Heart left ventricle (tissue), 16 donors: Measurements from ENCODE around the gene KCNMA1. TPM values are rescaled to one million over a fixed set of nuclear protein-coding genes. Genes with fewer than 3 reads are reported as not detected.

Source experiments
- ATAC-seq, 4 donors: fragments of 200-7000 bp; cut with Tn5 transposase; one replicate each; pipeline ENCODE4 v1.9.1; 2020 to 2022; ENCODE audit warnings: moderate library complexity in 4 of 4, mild to moderate bottlenecking in 3 of 4, moderate number of reproducible peaks in 1 of 4
- DNase-seq, 5 donors: peaks; one replicate each; pipeline ENCODE4 v3.0.0-alpha.2; 2020
- H3K27ac ChIP-seq, 12 donors: fragments of 200-600 bp; sonication (generic) in 4 of 12; one replicate each; pipeline versions ENCODE4 v1.5.0 to v1.8.0; 2016 to 2022; ENCODE audit warnings: mild to moderate bottlenecking in 2 of 12
- H3K27me3 ChIP-seq, 9 donors: fragments of 200-600 bp; sonication (generic) in 2 of 9; one replicate each; pipeline versions ENCODE4 v1.5.1 to v1.8.0; 2016 to 2022; ENCODE audit warnings: mild to moderate bottlenecking in 3 of 9
- H3K36me3 ChIP-seq, 9 donors: fragments of 200-600 bp; sonication (generic) in 2 of 9; one replicate each; pipeline versions ENCODE4 v1.5.0 to v1.8.0; 2018 to 2022; ENCODE audit warnings: mild to moderate bottlenecking in 2 of 9
- H3K4me1 ChIP-seq, 12 donors: fragments of 200-600 bp; sonication (generic) in 4 of 12; one replicate each; pipeline versions ENCODE4 v1.5.0 to v1.8.0; 2016 to 2022; ENCODE audit warnings: mild to moderate bottlenecking in 3 of 12
- H3K4me3 ChIP-seq, 12 donors: fragments of 200-600 bp; sonication (generic) in 4 of 12; one replicate each; pipeline versions ENCODE4 v1.5.0 to v1.8.0; 2017 to 2022; ENCODE audit warnings: mild to moderate bottlenecking in 9 of 12, moderate library complexity in 4 of 12
- H3K9me3 ChIP-seq, 12 donors: fragments of 200-600 bp; sonication (generic) in 4 of 12; one replicate each; pipeline versions ENCODE4 v1.5.0 to v1.8.0; 2016 to 2022; ENCODE audit warnings: mild to moderate bottlenecking in 1 of 12
- CTCF ChIP-seq, 12 donors: fragments of 200-600 bp; sonication (generic) in 4 of 12; IDR thresholded peaks; one replicate each; pipeline versions ENCODE4 v1.5.0 to v1.8.0; 2018 to 2022; ENCODE audit warnings: antibody characterized with exemption in 12 of 12, mild to moderate bottlenecking in 5 of 12
- POLR2A ChIP-seq, 2 donors: fragments of 450-650 bp; IDR thresholded peaks; one replicate each; pipeline ENCODE4 v1.6.1; 2017; ENCODE audit warnings: antibody characterized with exemption in 2 of 2, mild to moderate bottlenecking in 2 of 2, moderate library complexity in 2 of 2
- WGBS, 4 donors: extraction: QIAGEN DNeasy Blood & Tissue Kit in 2 of 4; methylation state at CpG; one replicate each; pipeline versions ENCODE4 v1.1.5 to v1.1.7; 2013 to 2018; 5-methylcytosine and 5-hydroxymethylcytosine counted together
- intact Hi-C, 10 donors: fragments of 100-400 bp; cut with DNase I; formaldehyde crosslinking; loops; one replicate each; pipeline versions ENCODE4 v1.11.1 to v1.14.2; 2022
- polyA plus RNA-seq, 2 donors: library from polyadenylated mRNA; stranded (reverse); fragments of 200-250 nt; gene quantifications; one replicate each; pipeline ENCODE4 v1.2.3, GENCODE V29; 2013
- total RNA-seq, 9 donors: library from RNA; depleted of rRNA in 2 of 9; stranded (reverse); fragments of >200 nt in 2 of 9; fragmentation: NEBNext Ultra II Directional in 3 of 9; extraction: Animal tissue kit (Norgen Biotek cat#: 25700) in 3 of 9; gene quantifications; one replicate each; pipeline versions ENCODE4 v1.1.0 to v1.2.4, GENCODE V29; 2016 to 2023
- donor health status: ischemic (EF 13 %, LVEDD 7.1; RV severe dilation, severe dysfunction).
- donor health status: healthy with polysubstance abuse.
- donor health status: DM: no; HTN: yes; CAD: no.
- donor health status: DM: no; HTN: no; CAD: no.
- donor health status: ischemic (EF 25% LVEDD 6.9; RV normal size, moderate dysfunction).
- donor health status: ischemic (EF 25% LVEDD 5.7; RV mildly dilated, moderate dysfunction).
- donor health status: healthy.
- donor health status: DM: yes; HTN: yes; CAD: no.
- donor health status: ischemic (EF 35%, LVEDD 5.7; RV mildly dilated, moderate dysfunction).
- donor health status: nonischemic (EF 11% LVEDD 7.7; RV severe dilation, severe dysfunction).
- donor health status: DM: yes; HTN: yes; CAD: no.
- donor health status: PGD.
- donor health status: ischemic (EF 29% LVEDD 5.4; RV normal size, mild dysfunction).
- donor health status: nonischemic (EF 23%, LVEDD 6.1; RV moderate dilation, normal function).

The KCNMA1 gene
- total and polyA plus RNA-seq, 11 donors: 0.39 to 8.7 (median 1.7) TPM

GRCh38 chr10:77151408-77151807 lies 486.2 kb downstream of the KCNMA1 start:
- ATAC-seq (no peak), DNase-seq (no peak)
- Histone ChIP-seq H3K9me3 (no peaks in the 10 kb centered on the region), H3K4me1 (peaks cover 0 to 4% (median 0%) of the 10 kb centered on the region in 12 donors), H3K4me3 (no peak overlapping the region), H3K27ac (no peak overlapping the region), H3K36me3 (no peaks in the 10 kb centered on the region), H3K27me3 (peaks cover 0 to 5% (median 0%) of the 10 kb centered on the region in 9 donors)
- TF ChIP-seq CTCF (IDR thresholded peaks at IDR 0.05): no peak
- TF ChIP-seq POLR2A (IDR thresholded peaks at IDR 0.05): no peak
- 86 to 100% (median 92%) methylated on average over 1 of the region's 1 CpG for WGBS, 4 donors
- intact Hi-C loops: no loop called here

- WGBS, 4 donors: 62 to 86% (median 77%) methylated on average over 2 of the region's 2 CpGs
- peaks cover 0 to 5% (median 0%) of the 10 kb centered on the region in 9 donors for H3K27me3 ChIP-seq
These were observed 487.9 kb downstream of the KCNMA1 start for GRCh38 chr10:77149706-77150105.

GRCh38 chr10:77149001-77149400 lies 488.6 kb downstream of the KCNMA1 start:
- ATAC-seq: no peak

More at GRCh38 chr10:77149706-77150105, 487.9 kb downstream of the KCNMA1 start:
- no peaks in the 10 kb centered on the region for H3K4me1 ChIP-seq
- intact Hi-C loops: no loop called here
- no peak overlapping the region for H3K4me3 ChIP-seq
- ATAC-seq: no peak
- no peak for TF ChIP-seq POLR2A (IDR thresholded peaks at IDR 0.05)
- TF ChIP-seq CTCF (IDR thresholded peaks at IDR 0.05): no peak
- no peak overlapping the region for H3K27ac ChIP-seq
- DNase-seq: no peak
- H3K36me3 ChIP-seq: no peaks in the 10 kb centered on the region
- H3K9me3 ChIP-seq: no peaks in the 10 kb centered on the region

GRCh38 chr10:77147871-77148270 lies 489.7 kb downstream of the KCNMA1 start:
- intact Hi-C loops: no loop called here
- Histone ChIP-seq H3K4me1 (no peaks in the 10 kb centered on the region), H3K27ac (no peak overlapping the region), H3K9me3 (no peaks in the 10 kb centered on the region), H3K36me3 (no peaks in the 10 kb centered on the region), H3K4me3 (no peak overlapping the region), H3K27me3 (peaks cover 0 to 5% (median 0%) of the 10 kb centered on the region in 9 donors)
- DNase-seq (no peak), ATAC-seq (no peak)
- WGBS, 4 donors: 88 to 100% (median 94%) methylated on average over 1 of the region's 1 CpG
- TF ChIP-seq CTCF (IDR thresholded peaks at IDR 0.05) (no peak), POLR2A (IDR thresholded peaks at IDR 0.05) (no peak)

More at GRCh38 chr10:77149001-77149400, 488.6 kb downstream of the KCNMA1 start:
- WGBS, 4 donors: 83 to 87% (median 84%) methylated on average over 4 of the region's 4 CpGs
- TF ChIP-seq POLR2A (IDR thresholded peaks at IDR 0.05) (no peak), CTCF (IDR thresholded peaks at IDR 0.05) (no peak)
- Histone ChIP-seq H3K36me3 (no peaks in the 10 kb centered on the region), H3K27me3 (peaks cover 0 to 5% (median 0%) of the 10 kb centered on the region in 9 donors), H3K9me3 (no peaks in the 10 kb centered on the region), H3K4me3 (no peak overlapping the region), H3K4me1 (no peaks in the 10 kb centered on the region), H3K27ac (no peak overlapping the region)
- intact Hi-C loops: no loop called here
- no peak for DNase-seq
